Peyer's patch (tissue), 4 donors: ENCODE measurements around the gene KRT79. TPM values are rescaled to one million over a fixed set of nuclear protein-coding genes. Genes with fewer than 3 reads are reported as not detected.

Experiments used
- DNase-seq, 3 donors: peaks; one replicate each; pipeline ENCODE4 v3.0.0-alpha.2; 2017 to 2019
- H3K27ac ChIP-seq, 4 donors: fragments of 200-600 bp; sonication (generic); one replicate each; pipeline ENCODE4 v1.5.1; 2016 to 2019
- H3K27me3 ChIP-seq, 2 donors: fragments of 200-600 bp; sonication (generic); one replicate each; pipeline ENCODE4 v1.5.1; 2019
- H3K36me3 ChIP-seq, 3 donors: fragments of 200-600 bp; sonication (generic); one replicate each; pipeline ENCODE4 v1.5.1; 2016 to 2019
- H3K4me1 ChIP-seq, 4 donors: fragments of 200-600 bp; sonication (generic); one replicate each; pipeline ENCODE4 v1.5.1; 2016 to 2019
- H3K4me3 ChIP-seq, 4 donors: fragments of 200-600 bp; sonication (generic); 1 replicate in 3 of 4; 2 replicates in 1 of 4; pipeline ENCODE4 v1.5.1; 2016 to 2019; ENCODE audit warnings: mild to moderate bottlenecking in 1 of 4
- H3K9me3 ChIP-seq, 4 donors: fragments of 200-600 bp; sonication (generic); one replicate each; pipeline ENCODE4 v1.5.1; 2016 to 2019; ENCODE audit warnings: mild to moderate bottlenecking in 1 of 4
- POLR2A ChIP-seq, 2 donors: fragments of 450-650 bp; IDR thresholded peaks; one replicate each; pipeline ENCODE4 v1.5.1; 2017; ENCODE audit warnings: antibody characterized with exemption in 2 of 2, mild to moderate bottlenecking in 2 of 2, moderate library complexity in 2 of 2
- total RNA-seq, 4 donors: library from RNA; depleted of rRNA; stranded (reverse); fragments of >200 nt; gene quantifications; one replicate each; pipeline ENCODE4 v1.1.0, GENCODE V29; 2016
- TF ChIP-seq, protein P1 (sequence below), 6 experiments: fragments of 450-650 bp in 4 of 6; fragments of 200-600 bp in 2 of 6; sonication (generic) in 1 of 6; IDR thresholded peaks; one replicate each; pipeline ENCODE4 v1.5.1; 2017 to 2019; ENCODE audit warnings: antibody characterized with exemption in 6 of 6, mild to moderate bottlenecking in 3 of 6, moderate library complexity in 1 of 6

KRT79 gene
- total RNA-seq, 4 donors from 2014 or later: not detected

- H3K4me3 ChIP-seq: no peak overlapping the region
- no peaks in the 10 kb centered on the region for H3K36me3 ChIP-seq
- no peak for DNase-seq
- H3K4me1 ChIP-seq: no peaks in the 10 kb centered on the region
- H3K27ac ChIP-seq: no peak overlapping the region
- no peaks in the 10 kb centered on the region for H3K27me3 ChIP-seq
- no peak for TF ChIP-seq POLR2A (IDR thresholded peaks at IDR 0.05)
- TF ChIP-seq, protein P1, sequence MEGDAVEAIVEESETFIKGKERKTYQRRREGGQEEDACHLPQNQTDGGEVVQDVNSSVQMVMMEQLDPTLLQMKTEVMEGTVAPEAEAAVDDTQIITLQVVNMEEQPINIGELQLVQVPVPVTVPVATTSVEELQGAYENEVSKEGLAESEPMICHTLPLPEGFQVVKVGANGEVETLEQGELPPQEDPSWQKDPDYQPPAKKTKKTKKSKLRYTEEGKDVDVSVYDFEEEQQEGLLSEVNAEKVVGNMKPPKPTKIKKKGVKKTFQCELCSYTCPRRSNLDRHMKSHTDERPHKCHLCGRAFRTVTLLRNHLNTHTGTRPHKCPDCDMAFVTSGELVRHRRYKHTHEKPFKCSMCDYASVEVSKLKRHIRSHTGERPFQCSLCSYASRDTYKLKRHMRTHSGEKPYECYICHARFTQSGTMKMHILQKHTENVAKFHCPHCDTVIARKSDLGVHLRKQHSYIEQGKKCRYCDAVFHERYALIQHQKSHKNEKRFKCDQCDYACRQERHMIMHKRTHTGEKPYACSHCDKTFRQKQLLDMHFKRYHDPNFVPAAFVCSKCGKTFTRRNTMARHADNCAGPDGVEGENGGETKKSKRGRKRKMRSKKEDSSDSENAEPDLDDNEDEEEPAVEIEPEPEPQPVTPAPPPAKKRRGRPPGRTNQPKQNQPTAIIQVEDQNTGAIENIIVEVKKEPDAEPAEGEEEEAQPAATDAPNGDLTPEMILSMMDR (IDR thresholded peaks at IDR 0.05): no peak
- no peaks in the 10 kb centered on the region for H3K9me3 ChIP-seq
Observed at GRCh38 chr12:52807544-52808470, 26.3 kb downstream of the KRT79 start.

DNA sequence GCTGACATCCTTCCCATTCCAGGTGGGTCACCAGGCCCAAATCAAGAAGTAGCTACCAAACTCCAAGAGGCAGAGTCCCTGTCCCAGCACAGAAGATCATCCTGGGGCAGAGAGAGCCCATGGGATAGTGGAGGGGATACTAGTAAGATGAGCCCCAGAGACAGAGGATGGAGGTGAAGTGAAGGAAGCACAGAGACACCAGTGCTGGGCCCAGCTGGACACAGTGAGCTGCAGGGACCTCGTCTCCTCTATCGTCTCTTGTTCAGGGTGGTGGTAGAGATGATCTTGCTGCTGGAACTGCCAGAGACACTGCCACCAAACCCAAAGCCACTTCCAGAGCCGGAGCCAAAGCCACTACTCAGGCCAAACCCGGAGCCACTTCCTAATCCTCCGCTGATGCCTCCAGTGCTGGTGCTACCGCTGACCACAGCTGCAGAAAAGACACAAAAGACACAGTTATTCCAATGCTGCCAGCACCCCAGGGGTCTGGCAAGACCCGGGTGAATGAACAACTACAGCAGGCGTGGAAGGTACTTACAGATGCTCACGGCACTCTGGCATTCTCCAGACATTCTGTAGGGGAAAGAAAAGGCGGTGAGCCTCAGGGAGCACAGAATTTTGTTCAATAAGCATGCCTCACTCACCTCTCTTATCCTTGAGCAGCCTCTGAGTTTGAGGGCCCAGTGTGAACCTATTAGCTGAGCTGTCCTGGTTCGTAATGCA, 27.1 kb downstream of the KRT79 start:
- H3K27me3 ChIP-seq: no peaks in the 10 kb centered on the region
- H3K27ac ChIP-seq: no peak overlapping the region
- DNase-seq: no peak
- H3K9me3 ChIP-seq: no peaks in the 10 kb centered on the region
- no peaks in the 10 kb centered on the region for H3K36me3 ChIP-seq
- TF ChIP-seq POLR2A (IDR thresholded peaks at IDR 0.05): no peak
- TF ChIP-seq, protein P1 (IDR thresholded peaks at IDR 0.05): no peak
- H3K4me3 ChIP-seq: no peak overlapping the region
- no peaks in the 10 kb centered on the region for H3K4me1 ChIP-seq

- no peaks in the 10 kb centered on the region for H3K36me3 ChIP-seq
- no peak for TF ChIP-seq POLR2A (IDR thresholded peaks at IDR 0.05)
- TF ChIP-seq, protein P1 (IDR thresholded peaks at IDR 0.05): no peak
- no peak for DNase-seq
Observed at GRCh38 chr12:52806169-52806811, 27.8 kb downstream of the KRT79 start.

DNA sequence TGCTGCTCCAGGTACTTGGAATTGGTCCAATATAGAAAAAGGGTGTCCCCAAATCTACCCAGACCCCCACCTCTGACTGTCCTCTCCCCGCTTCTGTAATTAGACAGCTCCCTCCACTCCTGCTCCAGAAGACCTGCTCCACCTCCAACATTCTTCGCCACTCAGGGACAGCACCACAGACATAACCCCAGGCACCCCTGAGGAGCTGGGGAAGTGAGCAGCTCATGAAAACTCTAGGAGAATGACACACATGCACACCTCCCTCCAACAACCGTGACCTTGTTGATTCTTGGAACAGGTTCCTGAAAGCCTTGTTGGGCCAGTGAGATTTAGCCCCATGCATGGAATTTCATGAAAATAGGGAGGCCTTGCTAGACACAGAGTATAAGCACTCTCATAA, 28.4 kb downstream of the KRT79 start:
- Histone ChIP-seq H3K36me3 (no peaks in the 10 kb centered on the region), H3K4me3 (no peak overlapping the region), H3K4me1 (no peaks in the 10 kb centered on the region), H3K27ac (no peak overlapping the region), H3K27me3 (no peaks in the 10 kb centered on the region), H3K9me3 (no peaks in the 10 kb centered on the region)
- TF ChIP-seq, protein P1 (IDR thresholded peaks at IDR 0.05): no peak
- no peak for TF ChIP-seq POLR2A (IDR thresholded peaks at IDR 0.05)
- DNase-seq: no peak

More at GRCh38 chr12:52806169-52806811, 27.8 kb downstream of the KRT79 start:
- Histone ChIP-seq H3K4me1 (no peaks in the 10 kb centered on the region), H3K4me3 (no peak overlapping the region), H3K27me3 (no peaks in the 10 kb centered on the region), H3K9me3 (no peaks in the 10 kb centered on the region), H3K27ac (no peak overlapping the region)

GRCh38 chr12:52805000-52805399, 29.1 kb downstream of the KRT79 start:
- no peak for DNase-seq
- H3K4me3 ChIP-seq: no peak overlapping the region
- TF ChIP-seq, protein P1 (IDR thresholded peaks at IDR 0.05): no peak
- TF ChIP-seq POLR2A (IDR thresholded peaks at IDR 0.05): no peak
- no peaks in the 10 kb centered on the region for H3K36me3 ChIP-seq
- no peaks in the 10 kb centered on the region for H3K9me3 ChIP-seq
- no peak overlapping the region for H3K27ac ChIP-seq
- no peaks in the 10 kb centered on the region for H3K27me3 ChIP-seq
- no peaks in the 10 kb centered on the region for H3K4me1 ChIP-seq
